AG10803 (cell line): ENCODE data around the gene PLS3.

ENCODE experiments used
- DNase-seq: peaks from one replicate; pipeline ENCODE4 v3.0.0; 2010; ENCODE audit warnings: low read depth
- H3K4me3 ChIP-seq: 2 replicates; pipeline ENCODE4 v1.5.1; 2011; ENCODE audit warnings: mild to moderate bottlenecking, low read length, control low read depth
- CTCF ChIP-seq: conservative IDR thresholded peaks from 2 replicates; pipeline ENCODE4 v1.5.1; 2011; ENCODE audit warnings: mild to moderate bottlenecking, low read length, control low read depth, inconsistent platforms

PLS3 gene

GRCh38 chrX:115565888-115566287 is 4.9 kb downstream of the PLS3 start:
- DNase-seq, result no peak
- H3K4me3 ChIP-seq, result no peak overlapping the region
- TF ChIP-seq CTCF, result no peak

- H3K4me3 ChIP-seq, result no peak overlapping the region
- no peak for DNase-seq
- TF ChIP-seq CTCF, result no peak
Measured at GRCh38 chrX:115571712-115572111, 10.7 kb downstream of the PLS3 start.

- no peak for TF ChIP-seq CTCF
- H3K4me3 ChIP-seq, result no peak overlapping the region
- DNase-seq, result no peak
Measured at GRCh38 chrX:115573185-115573584, 12.2 kb downstream of the PLS3 start.

- no peak for TF ChIP-seq CTCF
- DNase-seq, result no peak
- H3K4me3 ChIP-seq, result no peak overlapping the region
Measured at GRCh38 chrX:115576676-115577075, 15.7 kb downstream of the PLS3 start.

GRCh38 chrX:115579327-115579726 is 18.4 kb downstream of the PLS3 start:
- no peak for DNase-seq
- TF ChIP-seq CTCF, result no peak

GRCh38 chrX:115579786-115580294 is 18.9 kb downstream of the PLS3 start:
- DNase-seq, result no peak
- H3K4me3 ChIP-seq, result no peak overlapping the region
- no peak for TF ChIP-seq CTCF

More at GRCh38 chrX:115579327-115579726, 18.4 kb downstream of the PLS3 start:
- H3K4me3 ChIP-seq, result no peak overlapping the region

GRCh38 chrX:115581759-115582615 is 21.0 kb downstream of the PLS3 start:
- DNase-seq, result no peak
- no peak overlapping the region for H3K4me3 ChIP-seq

More at GRCh38 chrX:115581759-115582615, 21.0 kb downstream of the PLS3 start:
- no peak for TF ChIP-seq CTCF
